Heart left ventricle (tissue), 13 donors: Measurements from ENCODE around the gene NDUFS1.

ENCODE experiments used
- CTCF ChIP-seq, 12 donors: fragments of 200-600 bp; sonication (generic) in 4 of 12; IDR thresholded peaks; one replicate each; pipeline versions ENCODE4 v1.5.0 to v1.8.0; 2018 to 2022; ENCODE audit warnings: antibody characterized with exemption in 12 of 12, mild to moderate bottlenecking in 5 of 12
- POLR2A ChIP-seq, 2 donors: fragments of 450-650 bp; IDR thresholded peaks; one replicate each; pipeline ENCODE4 v1.6.1; 2017; ENCODE audit warnings: antibody characterized with exemption in 2 of 2, mild to moderate bottlenecking in 2 of 2, moderate library complexity in 2 of 2
- donor health status: ischemic (EF 13 %, LVEDD 7.1; RV severe dilation, severe dysfunction).
- donor health status: DM: no; HTN: yes; CAD: no.
- donor health status: DM: no; HTN: no; CAD: no.
- donor health status: ischemic (EF 25% LVEDD 6.9; RV normal size, moderate dysfunction).
- donor health status: ischemic (EF 25% LVEDD 5.7; RV mildly dilated, moderate dysfunction).
- donor health status: ischemic (EF 35%, LVEDD 5.7; RV mildly dilated, moderate dysfunction).
- donor health status: nonischemic (EF 11% LVEDD 7.7; RV severe dilation, severe dysfunction).
- donor health status: DM: yes; HTN: yes; CAD: no.
- donor health status: PGD.
- donor health status: ischemic (EF 29% LVEDD 5.4; RV normal size, mild dysfunction).
- donor health status: nonischemic (EF 23%, LVEDD 6.1; RV moderate dilation, normal function).

DNA sequence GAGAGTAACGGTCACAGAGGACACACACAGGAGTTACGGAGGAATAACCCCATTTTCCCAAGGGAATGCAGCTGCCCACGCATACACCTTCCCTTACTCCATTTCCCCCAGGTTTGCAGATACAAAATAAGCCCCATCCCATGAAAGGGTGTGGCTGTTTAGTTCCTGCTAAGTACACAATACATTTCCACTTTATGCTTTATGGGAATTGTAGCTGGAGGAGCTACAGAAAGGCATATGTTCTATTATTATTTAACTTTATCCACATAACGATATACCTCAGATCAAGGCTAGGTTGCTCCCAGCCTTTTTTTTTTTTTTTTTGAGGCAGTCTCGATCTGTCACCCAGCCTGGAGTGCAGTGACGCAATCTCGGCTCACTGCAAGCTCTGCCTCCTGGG lies 50.5 kb downstream of the NDUFS1 start:
- no peak for TF ChIP-seq POLR2A (IDR thresholded peaks at IDR 0.05)
- TF ChIP-seq CTCF (IDR thresholded peaks at IDR 0.05): no peak
